ENCODE results near the gene BTBD7.
A peak's percentile ranks its signal among the peaks of the same experiment; 100 is the strongest.

Gene BTBD7

DNA sequence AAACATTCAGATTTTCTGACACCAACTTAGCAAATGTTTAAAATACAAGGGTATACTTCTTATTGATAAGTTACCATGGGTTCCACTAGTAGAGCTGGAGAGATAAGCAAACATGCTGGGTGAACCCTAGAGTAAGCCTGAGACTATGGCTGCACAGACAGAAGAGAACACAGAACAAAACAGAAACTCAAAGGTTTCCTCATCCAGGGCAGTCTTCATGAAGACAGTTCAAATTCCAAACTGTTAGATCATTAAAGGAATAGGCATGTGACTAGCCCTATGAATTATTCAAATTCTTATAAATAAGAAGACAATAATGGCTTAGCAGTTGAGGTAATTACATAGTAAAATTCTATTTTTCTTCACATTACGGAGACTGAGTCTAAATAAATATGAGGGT, 28.1 kb downstream of the BTBD7 start:
- DNase-seq (ENCODE audit: low read depth, low spot score) = no peak

DNA sequence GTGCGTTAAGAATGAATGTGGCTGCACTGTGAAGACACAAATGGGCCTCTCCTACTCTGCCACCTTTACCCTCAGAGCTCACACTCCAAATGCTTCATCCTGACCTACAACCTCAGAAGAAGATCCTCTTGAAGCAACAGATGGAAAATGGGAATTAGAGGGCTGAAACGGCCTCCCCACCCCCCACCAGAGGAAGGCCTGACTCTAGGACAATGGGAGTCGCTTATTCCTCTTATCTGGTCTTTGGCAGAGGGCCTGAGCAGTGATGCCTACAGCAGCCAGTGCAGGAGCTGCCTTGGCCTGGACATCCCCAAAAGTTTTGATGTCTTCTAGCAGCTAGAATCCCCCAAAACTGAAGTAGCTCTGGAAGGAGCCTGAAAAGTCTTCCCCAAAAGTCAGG, 29.2 kb downstream of the BTBD7 start:
- no peak for DNase-seq (ENCODE audit: low read depth, low spot score)

DNA sequence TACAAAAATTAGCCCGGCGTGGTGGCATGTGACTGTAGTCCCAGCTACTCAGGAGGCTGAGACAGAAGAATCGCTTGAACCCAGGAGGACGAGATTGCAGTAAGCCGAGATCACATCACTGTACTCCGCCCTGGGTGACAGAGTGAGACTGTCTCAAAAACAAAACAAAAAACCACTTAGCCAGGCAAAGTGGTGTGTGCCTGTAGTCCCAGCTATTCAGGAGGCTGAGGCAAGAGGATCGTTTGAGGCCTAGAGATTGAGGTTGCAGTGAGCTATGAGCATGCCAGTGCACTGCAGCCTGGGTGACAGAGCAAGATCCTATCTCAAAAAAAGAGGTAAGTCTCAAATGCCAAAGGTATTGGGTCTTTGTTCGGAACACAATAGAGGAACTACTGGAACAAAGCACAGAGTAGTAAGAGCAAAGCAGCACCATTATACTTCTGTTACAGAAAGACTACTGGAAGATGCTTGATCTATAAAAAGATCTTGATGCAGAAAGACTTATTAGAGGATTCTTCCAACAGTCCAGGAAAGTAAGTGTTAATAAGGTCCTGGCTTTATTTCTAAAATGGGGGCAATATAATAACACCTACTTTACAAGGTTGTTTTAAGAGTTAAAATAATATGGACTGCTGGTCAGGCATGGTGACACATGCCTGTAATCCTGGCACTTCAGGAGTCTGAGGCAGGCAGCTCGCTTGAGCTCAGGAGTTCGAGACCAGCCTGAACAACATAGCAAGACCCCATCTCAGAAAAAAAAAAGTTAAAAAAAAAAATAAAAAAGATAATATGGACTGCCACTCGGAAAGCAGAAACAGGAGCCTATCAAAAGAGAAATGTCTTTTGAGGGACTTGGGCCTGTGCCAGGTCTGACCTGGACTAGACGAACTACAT, 29.9 kb downstream of the BTBD7 start:
- DNase-seq (ENCODE audit: low read depth, low spot score) = no peak

DNA sequence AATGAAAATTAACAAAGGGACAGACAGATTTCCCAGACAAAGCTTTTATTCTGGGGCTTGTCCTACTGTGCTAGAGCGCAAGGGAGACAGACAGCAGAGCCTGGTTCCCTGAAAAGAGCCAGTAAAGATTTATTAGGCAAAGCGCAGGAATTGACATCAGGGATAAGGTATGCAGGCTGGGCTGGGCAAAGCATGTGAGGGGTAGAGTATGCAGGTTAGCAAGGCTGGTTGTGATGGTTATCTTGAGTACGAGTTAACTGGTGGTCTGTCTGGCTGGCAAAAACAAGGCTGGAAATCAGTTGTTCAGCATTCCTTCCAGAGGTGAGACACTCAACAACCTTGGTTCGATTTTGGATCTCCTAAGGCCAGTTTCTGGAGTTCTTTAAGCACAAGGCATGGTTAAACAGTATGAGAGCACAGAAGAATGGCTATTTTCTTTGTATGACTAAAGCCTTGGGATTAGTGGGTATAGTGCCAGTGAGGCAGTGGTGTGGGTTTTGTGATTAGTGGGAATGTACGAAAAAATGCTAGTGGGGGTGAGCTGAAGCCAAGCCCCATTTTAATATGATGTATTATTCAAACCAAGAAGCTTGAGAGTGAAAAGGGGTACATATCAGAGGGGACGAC, 30.9 kb downstream of the BTBD7 start:
- peak; percentile 50 for DNase-seq (ENCODE audit: low read depth, low spot score)

DNA sequence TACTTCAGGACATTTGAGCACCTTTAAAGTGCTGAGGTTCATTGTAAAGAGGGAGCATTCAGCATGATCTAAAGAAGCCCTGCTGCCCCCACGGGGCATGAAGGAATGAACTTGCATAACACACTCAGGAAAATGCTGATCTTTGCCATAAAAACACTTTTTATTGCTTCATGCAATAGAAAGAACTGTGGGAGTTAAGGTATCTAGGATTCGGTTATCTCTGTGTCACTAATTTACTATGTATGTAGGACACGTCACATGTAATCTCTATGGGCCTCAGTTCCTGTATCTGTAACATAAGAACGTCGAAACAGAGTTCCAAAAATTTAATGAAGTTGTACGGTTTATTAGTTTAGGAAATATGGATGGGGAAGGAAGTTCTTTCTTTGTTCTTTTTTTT, 33.0 kb downstream of the BTBD7 start:
- no peak for DNase-seq (ENCODE audit: low read depth, low spot score)

DNA sequence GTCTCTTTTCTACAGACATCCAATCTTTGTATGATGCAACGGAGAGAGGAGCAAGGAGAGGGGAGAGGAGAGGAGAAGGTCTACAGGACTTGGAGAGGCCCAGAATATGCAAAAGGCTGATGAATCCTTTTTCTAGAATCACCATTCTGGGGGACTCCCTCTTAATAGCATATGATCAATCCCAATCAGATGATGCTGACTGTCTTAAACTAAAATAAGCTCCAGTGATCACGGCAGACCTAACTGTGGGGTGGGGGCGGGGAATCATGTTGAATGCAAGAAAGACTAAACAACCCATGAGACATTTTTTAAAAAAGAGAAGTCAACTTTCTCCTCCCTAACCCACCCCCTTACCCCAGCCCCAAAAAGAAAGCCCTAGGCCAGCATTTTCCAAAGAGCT, 33.4 kb downstream of the BTBD7 start:
- DNase-seq (ENCODE audit: low read depth, low spot score) = no peak

DNA sequence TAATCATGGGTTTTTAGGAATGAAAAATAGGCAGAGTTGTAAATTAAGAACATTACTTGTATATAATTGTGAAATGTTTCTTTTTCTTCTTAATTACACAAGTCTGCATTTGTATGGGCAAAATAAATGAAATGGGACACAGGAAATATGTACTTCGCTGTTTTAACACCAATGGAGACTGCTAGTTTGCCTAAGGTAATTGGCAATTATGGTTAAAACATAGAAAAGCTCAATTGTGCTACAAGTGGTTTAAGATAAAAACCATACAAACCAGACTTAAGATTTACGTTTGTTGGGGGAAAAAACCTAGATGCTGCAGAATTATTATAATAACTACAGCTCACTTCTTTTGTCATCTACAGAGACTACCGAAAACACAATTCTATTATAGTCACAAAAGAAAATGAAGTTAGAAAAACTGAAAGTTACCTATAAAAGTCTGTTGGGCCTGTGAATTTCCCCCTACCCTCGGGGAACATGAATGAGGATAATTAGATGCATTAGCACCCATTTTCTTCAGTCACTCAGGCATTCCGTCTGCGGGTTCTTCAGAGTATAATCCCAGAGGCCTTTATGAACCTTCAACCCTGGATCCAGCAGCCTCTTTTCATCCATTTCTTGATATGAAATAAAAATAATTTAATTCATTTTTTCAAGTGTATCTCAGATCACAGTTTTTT, 37.2 kb downstream of the BTBD7 start:
- no peak for DNase-seq (ENCODE audit: low read depth, low spot score)

DNA sequence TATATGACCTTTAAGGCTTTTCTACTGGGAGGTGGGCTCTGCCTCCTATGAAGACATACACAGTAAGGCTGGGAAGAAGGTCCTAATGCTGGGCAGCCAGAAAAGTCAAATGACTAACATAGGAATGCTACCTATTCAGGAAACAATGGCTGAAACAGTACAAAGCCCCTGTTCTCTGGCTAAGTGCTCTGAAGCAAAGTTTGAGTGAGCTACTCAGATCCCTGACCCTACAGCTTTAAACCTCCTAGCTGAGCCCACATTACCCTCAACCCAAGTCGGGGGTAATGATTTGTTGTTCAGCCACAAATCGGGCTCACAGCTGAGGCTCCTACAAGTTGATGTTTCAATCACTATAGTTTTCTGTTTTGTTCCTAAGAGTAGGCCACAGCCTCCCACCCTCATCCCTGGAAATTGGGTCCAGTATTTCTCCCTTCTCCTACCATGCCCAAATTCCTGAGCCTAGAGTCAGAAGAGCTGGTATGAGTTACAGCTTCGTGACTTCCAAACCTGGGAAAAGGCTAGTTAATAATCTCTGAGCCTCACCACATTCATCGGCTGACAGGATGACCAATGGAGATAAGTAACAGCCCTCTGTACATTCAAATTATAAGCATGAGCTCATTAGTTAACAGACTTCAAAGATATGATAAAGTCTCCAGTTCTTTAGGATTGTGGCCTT, 46.5 kb downstream of the BTBD7 start:
- no peak for DNase-seq (ENCODE audit: low read depth, low spot score)

DNA sequence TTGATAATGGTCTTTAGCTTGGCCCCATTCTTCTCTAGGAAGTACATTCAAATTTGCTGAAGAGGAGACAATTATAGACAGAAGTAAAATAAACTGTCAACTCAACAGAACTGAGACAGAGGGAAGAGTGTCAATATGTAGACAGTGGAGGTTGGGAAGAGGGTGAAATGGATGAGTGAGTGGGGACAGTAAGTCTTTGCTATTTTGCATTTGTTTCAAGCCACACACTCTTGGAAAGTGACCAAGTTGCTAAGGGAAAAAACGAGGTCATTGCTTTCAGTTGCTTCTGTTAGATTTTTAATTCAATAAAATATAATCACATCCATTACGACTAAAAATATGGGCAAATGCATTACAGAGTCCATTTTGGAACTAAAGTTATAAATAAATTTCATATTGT, 47.8 kb downstream of the BTBD7 start:
- DNase-seq (ENCODE audit: low read depth, low spot score) = no peak

DNA sequence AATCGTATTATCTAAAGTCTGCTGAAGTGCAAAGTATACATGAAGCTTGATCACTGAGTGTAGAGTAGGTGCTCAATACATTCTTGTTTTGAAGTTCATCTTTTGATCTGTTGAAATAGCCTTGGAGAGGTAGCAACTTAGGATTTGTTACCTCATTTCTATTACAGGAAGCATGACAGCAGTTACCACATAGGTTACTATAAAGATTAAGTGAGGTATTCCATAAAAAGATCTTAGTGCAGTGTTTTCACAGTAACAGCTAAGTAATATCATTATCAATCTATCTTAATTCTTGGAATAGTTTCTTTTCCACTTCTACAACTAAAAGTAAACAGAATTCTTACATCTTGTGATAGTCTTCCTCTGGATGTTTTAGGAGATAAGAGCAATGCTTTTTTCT, 50.9 kb downstream of the BTBD7 start:
- DNase-seq (ENCODE audit: low read depth, low spot score) = no peak

DNA sequence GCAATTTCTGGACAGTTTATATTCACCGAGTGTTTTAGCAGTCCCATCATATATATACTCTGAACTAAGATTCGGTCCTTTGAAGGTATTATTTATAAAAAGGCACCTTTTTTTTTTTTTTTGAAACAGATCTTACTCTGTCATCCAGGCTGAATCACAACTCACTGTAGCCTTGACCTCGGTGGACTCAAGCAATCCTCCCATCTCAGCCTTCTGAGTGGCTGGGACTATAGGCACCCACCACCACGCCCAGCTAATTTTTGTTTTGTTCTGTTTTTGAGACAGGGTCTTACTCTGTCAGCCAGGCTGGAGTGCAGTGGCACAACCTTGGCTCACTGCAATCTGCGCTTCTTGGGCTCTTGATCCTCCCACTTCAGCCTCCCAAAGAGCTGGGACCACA, 52.1 kb downstream of the BTBD7 start:
- no peak for DNase-seq (ENCODE audit: low read depth, low spot score)

DNA sequence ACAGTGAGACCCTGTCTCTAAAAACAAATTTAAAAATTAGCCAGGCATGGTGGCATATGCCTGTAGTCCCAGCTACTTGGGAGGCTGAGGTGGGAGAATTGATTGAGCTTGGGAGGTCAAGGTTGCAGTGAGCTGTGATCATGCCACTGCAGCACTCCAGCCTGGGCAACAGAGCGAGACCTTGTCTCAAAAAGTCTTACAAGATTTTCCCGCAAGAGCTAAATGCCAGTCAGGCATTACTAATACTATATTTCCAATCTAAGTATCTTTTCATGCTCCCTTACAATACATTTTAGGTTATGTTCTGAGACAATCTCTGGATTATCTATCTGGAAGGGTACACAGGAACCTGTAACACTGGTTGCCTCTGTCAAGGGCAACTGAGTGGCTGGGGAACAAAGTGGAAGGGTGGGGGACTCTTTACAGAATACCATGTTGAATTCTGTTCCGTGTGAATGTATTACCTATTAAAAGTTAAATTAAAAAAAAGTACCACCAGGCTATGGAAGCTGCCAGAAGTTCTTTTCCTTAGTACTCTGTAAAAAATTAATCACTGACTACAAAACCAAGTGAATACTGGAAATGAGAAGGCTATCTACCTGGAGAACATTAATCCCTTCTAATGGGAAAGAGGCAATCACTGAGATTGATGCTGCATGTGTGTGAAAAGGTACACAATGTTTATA, 56.7 kb downstream of the BTBD7 start:
- no peak for DNase-seq (ENCODE audit: low read depth, low spot score)

DNA sequence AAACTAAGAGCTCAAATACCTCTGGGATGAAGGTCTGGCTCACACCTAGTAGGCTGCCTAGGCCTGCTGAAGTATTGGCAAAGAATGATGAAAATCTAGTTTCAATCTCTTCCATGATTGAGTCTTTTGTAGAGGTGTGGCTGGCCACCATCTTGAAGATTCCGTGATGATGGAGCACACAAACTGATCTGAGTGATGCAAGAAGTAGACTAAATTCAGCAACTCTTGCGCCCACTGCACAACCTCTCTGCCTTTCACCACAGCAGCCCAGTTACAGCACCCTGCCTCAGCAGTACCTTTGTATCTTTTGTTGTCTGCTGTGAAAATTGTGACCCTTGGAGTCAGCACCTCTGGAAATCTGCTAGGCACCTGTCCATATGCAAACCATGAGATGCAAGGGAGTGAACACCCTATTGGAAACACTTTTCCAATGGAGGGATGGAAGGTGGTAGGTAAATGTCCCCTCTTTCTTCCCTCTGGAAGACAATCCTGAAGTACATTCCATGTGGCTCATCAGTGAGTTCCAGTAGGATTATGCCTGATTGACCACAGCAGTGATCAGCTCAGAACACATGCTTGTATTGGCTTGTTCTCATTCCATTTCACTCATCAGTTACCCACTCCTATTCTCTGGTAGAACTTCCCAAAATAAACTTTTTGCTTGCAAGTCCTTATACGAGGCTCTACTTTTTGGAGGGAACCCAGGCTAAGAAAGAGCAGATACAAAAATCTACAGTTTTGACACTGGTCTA, 58.6 kb downstream of the BTBD7 start:
- no peak for DNase-seq (ENCODE audit: low read depth, low spot score)

DNA sequence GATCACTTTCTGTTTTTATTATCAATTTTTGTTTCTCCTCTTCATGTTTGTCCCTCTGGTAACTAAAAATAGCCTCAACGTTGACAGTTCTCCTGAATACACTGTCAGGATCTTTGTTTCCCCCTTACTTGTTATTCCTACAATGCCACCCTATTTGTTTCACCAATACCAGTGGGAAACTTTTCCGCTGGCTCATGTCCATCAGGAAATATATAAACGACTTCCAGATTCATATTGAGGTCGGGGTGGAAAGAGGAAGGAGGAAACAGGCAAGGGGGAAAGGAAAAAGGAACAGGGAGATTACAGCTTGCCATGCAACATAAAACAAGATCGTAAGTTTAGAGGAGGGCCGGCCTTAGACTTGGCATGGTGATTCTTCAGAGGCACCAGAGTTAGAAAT, 61.7 kb downstream of the BTBD7 start:
- DNase-seq (ENCODE audit: low read depth, low spot score) = no peak

DNA sequence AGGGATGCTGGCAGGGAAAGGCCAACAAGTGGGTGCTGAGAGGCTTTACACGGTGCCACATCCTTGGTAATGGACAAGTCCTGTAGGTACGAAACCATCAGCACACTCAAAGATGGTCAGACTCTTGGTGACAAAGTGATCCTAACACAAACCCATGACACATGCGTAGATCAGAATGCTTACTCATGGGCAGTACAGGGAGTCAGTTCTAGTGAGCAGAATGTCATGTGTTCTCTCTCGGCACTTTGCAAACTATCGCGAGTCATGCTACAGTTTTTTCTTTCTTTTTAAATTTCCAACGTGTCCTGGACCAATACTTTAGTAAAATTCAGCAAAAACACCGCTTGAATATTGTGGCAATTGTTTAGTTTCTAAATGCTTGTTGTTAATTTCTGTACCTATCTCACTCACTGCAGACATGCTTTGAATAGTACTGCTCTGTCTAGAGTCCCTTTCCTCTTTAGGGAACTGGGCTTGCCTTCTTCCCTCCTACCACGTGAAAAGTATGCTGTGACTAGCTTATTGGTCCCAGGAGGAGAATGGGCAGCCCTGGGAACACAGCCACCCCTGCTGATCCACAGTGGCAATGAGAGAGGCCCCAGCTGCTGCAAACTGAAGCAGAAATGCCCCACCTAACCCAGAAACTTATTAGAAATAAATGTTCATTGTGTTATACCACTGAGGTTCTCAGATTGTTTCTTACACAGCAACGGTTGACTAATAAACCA, 63.3 kb downstream of the BTBD7 start:
- DNase-seq (ENCODE audit: low read depth, low spot score) = no peak

DNA sequence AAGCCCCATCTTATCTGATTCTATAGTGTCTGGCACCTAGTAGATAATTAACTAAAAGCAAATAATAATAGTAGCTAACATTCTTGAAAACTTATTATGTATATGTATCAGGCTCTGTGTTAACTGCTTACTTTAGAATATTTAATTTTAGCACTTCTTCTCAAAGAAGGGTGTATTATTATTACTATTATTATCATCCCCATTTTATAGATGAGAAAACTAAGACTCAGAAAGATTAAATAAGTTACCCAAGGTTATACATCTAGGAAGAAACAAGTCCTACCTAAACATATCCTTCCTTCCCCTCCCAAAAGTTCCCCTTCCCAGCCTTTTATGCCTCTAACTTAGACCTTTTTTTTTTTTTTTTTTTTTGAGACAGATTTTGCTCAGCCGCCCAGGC, 64.4 kb downstream of the BTBD7 start:
- no peak for DNase-seq (ENCODE audit: low read depth, low spot score)

DNA sequence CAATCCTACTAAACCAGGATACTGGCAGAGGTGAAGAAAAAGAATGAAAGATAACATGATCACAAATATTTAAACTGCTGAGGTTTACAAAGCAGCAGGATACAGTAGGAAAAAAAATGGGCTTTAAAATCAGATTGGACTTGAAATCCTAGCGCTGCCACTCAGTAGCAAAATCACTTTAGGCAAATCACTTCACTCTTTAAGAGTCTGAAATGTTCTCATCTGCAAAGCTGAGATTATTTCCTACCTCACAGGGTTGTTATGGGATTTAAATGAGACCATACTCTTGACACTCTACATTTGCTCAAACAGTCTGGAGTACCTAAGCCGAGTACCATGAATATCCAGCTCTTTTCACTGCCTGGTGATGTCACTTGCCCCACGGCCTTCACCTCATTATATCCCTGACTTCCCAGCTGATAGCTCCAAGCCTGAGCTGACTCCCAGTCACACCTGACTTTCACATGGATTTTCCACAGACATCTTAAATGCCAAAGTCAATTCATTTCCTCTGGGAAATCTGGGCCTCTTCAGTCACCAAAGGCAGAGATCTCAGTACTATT, 65.6 kb downstream of the BTBD7 start:
- no peak for DNase-seq (ENCODE audit: low read depth, low spot score)

DNA sequence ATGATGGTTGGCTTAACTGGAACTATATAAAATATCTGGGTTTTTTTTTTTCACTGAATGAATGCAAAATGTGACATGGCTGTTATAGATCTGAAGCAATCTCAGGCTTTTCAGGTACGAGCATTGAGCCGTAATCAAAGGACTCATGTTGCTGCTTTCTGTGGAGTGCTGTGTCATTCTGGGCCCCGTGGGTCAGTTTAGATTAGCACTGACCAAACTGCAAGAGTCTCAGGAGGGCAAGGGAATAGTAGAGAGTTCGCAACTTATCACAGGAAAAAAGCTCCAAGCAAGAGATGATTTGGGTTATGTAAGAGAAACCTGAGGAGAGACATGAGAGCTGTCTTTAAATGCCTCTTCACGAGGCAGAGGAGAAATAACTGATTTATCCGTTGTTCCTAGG, 66.7 kb downstream of the BTBD7 start:
- DNase-seq (ENCODE audit: low read depth, low spot score) = no peak

DNA sequence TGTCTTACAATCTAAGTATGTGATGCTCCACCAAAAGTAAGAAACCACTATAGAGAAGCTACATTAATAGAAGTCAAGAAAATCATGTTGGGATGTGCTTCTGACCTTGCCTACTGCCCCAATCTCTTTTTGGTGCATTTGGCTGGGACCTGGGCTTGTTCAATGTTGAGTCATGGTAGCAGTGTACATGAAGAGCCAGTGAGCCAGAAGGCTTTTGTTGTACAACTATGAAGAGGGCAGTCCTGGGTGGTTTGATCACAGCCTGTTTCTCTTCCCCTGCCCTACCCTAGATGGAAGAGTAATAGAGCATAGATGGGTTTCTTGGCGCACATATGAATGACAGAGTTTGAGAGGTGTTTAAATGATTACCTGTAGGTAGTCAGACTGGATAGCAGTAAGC, 69.4 kb downstream of the BTBD7 start:
- no peak for DNase-seq (ENCODE audit: low read depth, low spot score)

DNA sequence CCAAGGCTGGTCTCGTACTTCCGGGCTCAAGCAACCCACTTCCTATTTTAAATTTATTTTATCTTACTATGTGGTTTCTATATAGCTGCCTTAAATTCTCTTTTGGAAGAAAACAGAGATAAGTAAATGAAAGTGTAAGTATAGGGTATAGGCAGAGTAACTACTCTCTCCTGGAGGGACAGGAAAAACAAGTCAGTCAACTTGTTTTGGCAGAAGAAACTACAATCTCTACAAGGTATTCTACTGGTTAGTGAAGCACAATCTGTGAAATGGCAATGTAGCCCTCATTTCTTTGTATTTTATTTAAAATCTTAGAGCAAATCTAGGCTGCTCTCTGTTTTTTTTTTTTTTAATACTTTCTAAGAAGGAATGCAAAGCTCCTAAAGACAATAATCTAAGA, 70.4 kb downstream of the BTBD7 start:
- no peak for DNase-seq (ENCODE audit: low read depth, low spot score)
